ENCODE results near the gene AMFR.

Gene AMFR

DNA sequence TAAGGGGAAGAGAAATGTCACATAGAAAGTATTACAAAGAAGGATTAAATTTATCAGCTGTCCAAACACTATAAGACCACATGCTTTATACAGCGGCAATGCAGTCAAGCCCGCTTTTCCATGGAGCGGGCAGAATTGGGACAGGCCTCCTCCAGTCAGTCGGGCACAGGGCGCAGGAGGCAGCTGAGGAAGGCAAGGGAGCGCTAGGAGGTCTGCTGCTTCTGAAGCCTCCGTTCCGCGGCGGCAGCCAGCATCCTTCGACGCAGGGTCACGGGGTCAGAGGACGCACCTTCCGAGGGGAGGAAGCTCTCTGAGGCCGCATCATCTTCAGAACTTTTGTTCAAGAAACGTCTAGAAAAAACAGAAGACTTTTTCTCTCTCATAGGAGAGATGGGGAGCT, 62.6 kb downstream of the AMFR start:
- no peak for DNase-seq (ENCODE audit: low read depth)

DNA sequence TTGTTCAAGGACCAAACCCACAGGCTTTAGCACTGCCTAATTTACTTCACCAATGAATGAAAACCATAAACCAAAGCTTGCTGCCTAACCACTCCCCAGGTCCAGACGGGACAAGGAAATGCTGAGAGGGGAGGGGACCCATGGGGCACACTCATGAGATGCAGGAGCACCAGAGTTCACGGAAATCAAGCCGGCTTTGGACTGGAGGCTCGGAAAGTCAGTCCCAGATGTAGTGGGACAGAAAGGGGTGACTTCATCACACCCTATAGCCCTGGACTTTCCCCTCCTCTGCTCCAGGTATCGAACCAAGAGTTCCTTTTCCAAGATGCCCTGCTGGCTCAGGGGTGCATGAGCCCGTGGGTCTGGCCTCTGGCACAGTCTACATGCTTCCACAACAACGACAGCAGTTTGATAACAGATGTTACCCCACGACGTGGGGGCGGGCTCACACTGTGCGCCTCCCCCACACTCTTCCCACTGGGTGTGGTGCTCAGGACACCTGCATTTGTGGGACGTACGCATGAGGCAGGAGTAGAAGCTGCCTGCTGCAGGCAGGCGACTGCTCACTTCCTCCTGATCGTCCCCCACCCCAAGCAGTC, 63.2 kb downstream of the AMFR start:
- DNase-seq (ENCODE audit: low read depth): no peak

DNA sequence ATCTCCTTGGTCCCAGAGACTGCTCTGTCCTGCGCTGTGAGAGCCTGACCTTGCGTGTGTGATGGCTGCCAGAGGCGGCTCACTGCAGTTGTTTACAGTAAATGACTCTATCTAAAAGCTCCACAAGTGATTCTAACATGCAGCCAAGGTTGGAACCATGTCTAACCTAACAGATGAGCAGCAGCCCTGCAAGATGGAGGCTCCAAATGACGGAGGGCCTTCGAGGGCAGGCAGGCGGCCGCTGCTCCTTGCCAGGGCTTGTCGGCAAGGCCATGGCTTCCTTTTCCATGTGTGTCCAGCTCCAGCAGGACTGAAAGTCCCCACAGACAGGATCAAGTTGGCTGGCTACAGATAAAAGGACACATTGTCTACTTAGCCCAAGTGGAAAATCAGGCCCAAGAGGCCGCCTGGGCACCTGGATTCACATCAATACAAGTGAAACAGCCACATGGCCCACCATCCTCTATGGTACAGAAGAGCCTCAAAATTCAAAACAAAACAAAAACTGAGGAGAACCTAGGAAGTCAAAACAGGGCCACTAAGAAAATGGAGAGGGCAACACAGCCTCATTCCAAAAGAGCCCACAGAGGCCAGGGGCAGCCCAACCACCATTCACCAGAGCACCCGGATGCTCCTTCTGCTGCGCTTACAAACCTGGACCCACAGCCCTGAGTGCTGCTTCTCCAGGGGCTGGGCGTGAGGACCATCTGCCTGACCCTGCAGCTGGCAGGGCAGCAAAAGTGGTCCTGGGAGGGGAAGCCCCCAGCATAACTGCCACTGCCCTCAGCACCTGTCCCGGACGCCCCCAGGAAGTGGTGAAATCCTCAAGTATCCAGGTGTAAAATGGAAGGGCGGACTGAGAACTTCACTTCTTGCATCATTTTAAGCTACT, 65.0 kb downstream of the AMFR start:
- DNase-seq (ENCODE audit: low read depth): no peak

DNA sequence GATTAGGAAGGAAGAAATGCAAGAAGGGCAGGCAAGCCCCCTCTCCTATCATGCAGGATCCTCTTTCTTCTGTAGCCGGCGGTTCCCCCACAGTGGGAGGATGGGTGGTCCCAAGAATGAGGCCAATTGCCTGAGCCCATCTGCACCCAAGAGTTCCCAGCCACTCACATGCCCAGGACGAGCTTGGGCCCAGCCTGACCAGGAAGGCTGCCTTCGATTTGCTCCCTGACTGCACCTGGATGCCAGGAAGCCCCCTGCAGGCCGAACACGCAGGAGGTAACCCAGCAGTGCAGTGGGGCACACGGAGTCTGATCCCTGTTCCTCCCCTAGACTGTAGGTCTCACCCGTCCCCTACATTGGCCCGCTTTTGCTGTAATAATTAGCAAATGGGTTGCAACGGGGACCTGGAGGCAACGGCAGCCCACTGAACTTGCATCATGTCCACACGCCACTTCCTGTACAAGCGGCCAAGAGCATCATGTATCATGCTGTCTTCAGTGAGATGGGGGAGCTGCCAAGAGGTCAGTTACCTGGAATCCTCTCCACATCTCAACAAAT, 67.5 kb downstream of the AMFR start:
- DNase-seq (ENCODE audit: low read depth): no peak

DNA sequence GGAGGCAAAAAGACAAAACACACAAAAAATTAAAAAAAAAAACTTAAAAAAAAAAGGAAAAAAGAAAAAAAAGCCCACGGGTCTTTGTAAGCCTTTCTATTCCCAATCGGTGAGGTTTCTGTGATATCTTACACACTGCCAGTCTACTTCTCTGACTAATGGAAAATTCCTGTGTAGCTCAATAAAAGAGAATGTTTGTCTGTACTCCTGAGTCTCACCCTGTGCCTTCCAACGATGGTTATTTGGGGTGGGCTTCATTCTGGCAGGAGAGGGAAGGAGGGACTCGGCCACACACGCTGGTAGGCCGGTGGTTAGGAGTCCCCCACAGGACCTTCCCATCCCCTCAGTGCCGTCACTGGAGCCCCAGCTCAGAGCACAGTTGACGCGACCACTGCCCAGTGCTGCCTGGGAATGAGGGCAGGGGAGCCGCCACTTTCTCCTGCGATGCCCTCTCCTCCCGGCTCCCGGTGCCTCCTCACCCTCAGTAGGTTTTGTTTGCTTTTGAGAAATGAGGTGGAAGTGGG, 68.0 kb downstream of the AMFR start:
- DNase-seq (ENCODE audit: low read depth): no peak

DNA sequence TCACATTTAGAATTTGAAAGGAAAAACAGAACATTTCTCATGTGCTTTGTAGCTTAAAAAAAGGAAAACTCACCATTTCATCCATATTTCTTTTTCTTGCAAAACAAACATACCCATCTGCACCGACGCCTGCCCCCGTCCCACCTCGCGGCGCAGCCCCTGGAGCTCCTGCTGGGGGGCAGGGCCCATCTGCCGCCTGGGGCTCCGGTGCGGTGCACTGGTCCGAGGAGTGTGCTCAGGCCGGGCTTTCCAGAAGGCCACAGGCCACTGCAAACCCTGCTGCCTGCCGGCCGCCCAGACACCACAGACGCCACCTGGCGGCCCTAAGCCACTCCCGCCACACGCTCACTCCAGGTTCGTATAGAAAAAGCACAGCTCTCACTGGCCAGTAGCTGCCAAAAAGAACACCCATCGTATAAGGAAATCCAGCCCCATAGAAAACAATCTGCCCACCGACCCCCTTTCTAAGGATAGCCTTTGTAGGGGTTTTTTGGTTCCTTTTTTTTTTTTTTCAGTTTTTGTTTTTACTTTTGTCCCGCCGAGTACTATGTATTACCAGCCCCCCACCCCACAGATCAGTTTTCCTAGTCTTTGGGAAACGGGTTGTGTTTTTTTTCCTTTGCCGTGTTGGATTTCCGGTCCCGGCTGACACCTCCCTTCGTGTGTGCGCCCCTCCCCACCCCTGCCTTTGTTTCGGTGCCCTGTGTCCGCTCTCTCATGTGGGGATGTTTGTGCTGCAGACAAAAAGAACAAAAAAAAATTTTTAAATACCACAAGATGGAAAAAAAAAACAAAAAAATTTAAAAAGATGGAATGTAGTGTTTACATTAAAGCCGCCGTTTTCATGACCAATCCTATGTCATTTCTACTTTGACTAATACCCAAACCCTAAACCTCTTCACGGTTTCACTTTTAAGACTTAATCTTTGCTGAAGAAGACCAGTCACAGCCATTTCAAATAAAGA, 68.8 kb downstream of the AMFR start:
- DNase-seq (ENCODE audit: low read depth): peak; percentile 13

DNA sequence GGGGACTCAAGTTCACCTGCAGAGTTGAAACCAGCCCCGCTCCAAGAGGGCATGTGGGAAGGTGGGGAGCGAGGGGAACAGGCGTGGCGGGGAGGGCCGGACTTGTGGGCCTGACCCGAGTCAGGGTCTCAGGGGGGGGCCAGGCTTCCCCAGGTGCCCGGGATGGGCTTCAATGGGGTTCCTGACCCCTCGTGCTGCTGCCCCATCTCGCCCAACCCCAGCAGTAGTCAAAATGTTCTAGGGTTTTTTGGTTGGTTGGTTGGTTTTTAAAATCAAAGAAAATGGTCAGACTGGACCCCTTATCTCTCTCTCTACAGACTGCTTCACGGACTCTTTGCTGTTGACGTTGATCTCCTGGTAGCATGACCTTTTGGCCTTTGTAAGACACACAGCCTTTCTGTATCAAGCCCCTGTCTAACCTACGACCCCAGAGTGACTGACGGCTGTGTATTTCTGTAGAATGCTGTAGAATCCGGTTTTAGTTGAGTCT, 69.5 kb downstream of the AMFR start:
- no peak for DNase-seq (ENCODE audit: low read depth)

DNA sequence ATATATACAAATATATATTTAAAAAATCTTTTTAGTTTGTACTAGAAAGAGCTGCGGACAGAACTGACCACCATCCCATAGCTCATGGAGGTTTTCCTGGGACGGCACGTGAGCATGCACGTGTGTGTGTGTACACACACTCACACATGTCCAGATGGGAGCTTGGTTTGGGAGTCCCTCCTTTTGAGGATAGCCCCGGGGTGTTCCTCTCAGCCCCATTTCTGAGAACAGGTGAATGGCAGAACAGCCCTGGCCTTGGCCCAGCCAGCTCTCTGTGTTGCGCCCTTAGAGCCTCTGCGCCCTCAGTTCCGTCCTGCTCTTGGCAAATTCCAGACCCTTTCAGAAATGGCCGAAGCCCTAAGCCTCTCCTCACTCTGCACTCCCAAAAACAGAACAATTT, 70.1 kb downstream of the AMFR start:
- DNase-seq (ENCODE audit: low read depth): no peak

DNA sequence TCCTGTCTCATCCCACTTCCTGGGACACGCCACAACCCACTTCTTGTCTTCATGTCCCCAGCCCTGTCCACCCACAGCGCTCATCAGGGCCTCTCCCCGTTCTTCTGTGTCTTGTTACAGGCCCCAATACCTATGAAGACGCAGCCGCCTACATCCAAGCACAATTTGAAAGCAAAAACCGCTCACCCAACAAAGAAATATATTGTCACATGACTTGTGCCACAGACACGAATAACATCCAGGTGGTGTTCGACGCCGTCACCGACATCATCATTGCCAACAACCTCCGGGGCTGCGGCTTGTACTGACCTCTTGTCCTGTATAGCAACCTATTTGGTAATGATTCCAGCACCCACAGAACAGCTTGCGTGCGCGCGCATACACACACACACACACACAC, 70.6 kb downstream of the AMFR start:
- no peak for DNase-seq (ENCODE audit: low read depth)

DNA sequence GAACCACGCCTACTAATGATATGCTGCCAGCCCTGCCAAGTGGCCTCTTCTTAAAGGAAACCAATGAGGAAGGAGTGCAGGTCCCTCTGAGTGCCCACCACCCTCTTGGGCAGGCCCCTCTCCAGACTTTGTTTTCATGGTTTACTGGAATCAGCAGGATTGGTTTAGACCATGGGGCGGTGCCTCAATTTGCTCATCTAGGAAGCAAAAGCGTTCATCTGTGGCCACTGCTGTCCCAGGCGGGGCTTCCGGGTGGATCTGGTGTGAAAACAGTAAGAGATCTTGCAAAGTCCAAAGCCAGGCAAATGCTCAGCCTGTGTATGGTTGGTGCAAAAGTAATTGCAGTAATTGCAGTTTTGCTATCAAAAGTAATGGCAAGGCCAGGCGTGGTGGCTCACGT, 71.3 kb downstream of the AMFR start:
- DNase-seq (ENCODE audit: low read depth): no peak

DNA sequence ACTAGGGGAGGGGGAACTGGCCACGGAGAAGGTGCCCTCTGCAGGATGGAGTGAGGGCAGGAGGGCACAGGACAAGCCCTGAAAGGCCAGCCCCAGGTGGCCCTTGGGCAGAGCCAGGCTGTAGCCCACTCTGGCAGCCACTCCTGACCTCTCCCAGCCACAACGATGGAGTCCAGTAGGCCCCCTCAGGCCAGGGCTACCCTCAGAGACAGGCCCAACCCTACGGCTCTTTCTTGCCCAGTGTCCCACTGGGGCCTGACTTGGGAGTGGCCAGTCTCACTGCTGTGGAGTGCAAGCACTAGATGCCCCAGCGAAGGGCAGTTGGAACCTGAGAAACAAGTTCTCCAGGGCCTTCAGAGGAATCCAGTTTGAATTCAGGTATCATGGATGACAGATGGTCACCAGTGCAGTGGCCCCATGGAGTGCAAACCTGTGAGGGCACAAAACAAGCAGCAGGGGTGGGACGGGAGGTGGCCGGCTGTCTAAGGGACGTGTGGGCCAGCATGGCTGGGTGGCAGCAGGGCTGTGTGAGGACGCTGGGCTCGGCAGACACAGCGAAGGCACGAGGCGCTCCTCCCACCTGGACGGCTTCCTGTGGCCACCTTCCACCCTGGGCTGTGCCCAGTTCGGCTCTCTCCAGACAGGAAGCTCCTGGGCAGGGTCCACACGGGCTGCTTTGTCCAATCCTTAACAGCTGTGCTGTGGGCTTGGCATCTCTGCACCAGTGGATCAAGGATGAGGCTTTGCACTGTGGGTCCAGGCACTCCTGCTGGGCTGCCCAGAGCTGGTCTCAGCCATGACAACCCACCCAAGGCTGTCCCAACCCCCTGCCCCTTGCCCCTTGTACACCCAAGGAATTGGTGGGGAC, 72.1 kb downstream of the AMFR start:
- no peak for DNase-seq (ENCODE audit: low read depth)

DNA sequence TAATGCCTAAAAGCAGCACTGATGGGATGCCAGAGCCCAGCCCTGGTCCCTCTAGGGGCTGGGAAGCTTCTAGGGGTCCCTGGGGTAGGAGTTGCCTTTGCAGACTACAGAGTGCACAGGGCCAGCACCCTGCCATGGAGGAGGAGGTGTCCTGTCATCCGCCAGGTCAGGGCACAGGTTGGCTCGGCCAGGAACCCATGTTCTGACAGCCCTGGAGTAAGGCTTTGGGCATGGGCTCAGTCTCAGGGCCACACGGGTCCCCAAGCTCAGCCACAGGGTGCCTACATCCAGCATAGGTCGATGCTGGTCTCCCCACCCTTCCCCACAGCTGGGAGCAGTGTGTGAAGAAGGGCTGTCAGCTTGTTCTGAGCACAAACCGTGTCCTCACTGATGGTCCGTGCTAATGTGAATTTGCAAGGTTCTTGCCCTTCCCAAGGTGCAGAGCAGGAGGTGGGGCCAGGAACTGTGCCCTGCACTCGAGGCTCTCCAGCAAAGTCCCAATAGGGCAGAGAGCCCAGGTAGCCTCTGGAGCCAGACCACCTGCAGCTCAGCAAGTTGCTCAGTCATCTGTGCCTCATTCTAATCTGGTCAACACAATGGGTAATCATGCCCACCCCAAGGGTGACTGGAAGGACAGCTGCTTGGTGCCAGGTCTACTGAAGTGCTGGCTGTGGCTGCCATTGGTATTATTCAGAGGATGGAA, 72.8 kb downstream of the AMFR start:
- DNase-seq (ENCODE audit: low read depth): no peak

DNA sequence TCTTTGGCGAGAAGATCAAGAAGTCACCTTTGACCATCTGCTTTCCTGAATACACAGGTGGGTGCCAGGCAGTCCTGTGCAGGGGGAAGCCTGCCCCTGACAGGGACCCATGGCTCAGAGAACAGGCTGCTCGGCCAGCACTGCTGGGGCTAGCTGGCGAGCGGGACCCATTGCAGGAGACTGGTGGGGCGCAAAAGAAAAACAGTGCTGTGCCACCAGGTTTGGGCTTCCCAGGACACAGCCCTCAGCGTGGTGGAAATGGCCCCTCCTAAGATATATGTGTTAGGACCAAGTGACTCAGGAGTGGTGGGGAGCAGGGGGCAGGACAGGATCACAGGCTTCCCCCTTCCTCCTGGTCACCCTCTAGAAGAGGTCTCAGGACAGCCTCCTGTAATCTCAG, 73.9 kb downstream of the AMFR start:
- DNase-seq (ENCODE audit: low read depth): no peak

DNA sequence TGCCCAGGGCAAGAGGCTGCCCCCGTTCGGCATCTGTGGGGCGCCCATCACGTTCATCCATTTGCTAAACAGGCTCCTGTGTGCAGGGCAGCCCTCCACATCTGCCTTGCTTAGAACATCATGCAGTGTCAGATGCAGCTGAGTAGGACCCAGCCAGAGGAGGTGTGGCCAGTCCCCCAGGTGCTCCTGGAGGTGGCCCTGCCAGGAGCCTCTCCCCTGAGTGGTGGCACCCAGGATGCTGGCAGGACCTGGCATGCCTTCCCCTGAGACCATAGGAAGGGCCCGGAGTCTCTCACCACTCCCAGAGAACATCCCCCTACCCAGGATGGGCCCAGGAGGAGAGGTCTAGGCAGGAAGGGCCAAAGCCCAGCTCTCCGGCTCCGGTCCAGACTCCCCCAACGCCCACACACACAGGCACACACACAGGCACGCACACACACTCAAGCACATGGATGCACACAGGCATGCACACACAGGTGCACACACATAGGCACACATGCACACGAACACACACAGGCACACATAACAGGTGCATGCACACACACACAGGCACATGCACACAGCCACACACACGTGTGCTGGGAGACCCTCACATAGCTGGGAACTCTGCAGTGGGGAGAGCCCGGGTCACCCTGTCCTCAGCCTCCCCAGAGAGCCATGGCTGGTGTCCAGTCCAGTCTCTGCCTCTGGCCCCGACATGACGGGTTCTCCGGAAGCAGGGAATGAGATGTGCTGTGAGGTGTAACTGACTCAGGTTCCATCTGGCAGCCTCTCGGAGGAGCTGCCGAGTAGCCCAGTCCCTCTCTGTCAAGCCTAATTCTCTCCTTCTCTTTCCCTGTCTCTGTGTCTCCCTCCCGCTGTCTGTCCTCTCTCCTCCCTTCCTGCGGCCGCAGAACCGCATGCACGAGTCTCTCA, 74.6 kb downstream of the AMFR start:
- no peak for DNase-seq (ENCODE audit: low read depth)

DNA sequence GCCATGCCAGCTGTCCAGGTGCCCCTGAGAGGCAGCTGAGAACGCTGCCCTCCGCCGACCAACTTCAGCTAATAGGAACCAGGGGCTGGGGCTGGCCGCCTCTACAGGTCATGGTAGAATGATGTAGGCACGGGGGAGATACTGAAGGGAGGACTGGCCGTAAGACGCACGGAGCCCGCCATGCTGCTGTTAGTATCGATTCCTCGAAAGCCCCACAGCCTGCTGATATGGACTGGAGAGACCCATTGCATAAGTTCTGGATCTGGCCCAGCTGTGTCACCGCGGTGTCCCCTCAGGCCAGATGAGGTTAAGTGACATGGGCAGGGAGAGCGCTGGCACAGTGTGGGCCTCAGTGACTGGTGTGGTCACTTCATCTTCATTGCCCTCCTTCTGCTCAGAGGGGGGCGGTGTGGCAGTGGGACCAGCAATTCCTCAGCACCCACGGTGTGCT, 75.6 kb downstream of the AMFR start:
- no peak for DNase-seq (ENCODE audit: low read depth)

DNA sequence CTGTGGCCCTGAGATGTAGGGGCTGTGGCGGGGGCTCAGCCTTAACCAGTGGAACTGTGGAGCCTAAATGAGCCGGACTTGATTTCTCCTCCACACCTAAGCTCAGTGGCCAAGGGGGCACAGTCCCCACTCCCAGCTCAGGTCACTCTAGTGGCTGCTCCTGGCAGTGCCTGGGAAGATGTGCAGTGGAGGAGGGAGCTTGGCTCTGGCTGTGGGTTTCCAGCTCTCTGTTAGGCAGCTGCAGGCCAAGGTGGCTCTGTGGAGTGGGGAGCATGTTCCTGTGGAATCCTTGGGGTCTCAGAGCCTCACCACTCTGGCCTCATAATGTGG, 76.3 kb downstream of the AMFR start:
- DNase-seq (ENCODE audit: low read depth): no peak

DNA sequence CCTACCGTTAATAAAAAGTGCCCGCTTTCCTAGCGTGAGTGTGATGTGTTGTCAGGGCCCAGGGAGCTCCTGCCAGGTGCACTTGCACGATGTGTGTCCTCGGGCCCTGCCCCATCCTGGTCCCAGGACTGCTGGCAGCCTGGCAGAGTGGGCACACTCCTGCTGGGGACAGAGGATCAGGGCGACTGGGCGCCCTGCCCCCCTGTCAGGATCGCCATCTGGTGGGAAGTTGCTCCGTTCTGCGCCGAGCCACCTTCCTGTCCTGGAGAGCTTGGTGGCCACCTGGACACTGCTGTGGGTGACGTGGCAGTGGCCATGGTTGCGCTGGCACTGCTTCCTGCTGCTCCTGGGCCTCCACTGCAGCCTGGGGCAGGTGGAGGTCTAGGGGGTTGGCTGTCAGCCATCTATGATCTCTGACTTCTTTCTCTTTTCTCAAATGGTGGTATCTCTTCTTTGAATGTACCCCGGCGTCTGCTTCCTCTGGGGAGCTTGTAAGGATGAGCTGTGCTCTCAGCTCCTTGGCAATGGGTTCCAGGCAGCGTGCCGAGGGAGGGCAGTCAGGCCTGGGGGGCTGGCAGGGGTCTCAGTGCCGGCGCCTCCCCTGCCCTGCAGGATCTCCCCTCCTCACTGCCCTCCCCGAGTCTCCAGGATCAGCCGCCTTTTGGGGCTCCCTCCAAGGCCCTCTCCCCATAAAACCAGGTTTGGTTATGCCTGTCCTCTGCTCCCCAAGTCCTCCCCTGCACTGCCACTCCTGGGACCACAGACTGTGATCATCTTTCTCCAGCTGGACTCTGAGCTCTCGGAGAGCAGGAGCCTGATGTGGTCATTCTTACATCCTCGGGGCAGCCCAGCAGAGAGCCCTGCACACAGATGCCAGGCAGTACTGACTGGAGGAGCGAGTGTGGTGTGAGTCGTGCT, 76.9 kb downstream of the AMFR start:
- DNase-seq (ENCODE audit: low read depth): no peak

DNA sequence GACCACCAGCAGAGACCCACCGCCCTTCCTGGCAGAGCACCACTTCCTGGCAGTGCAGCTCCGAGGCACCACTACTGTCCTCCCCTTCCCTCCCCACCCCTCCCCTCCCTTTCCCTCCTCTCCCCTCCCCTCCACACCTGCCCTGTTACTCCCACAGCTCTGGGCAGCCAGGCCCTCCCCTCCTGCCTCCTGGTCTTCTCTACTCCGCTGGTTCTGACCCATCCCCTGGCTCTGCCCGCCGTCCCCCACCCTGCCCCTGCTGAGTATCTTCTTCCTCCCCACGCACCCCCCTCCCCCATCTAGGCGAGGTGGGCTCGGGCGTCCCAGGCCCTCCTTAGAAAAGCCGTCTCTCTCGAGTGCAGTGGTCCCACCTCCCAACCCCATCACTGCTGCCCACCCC, 77.7 kb downstream of the AMFR start:
- DNase-seq (ENCODE audit: low read depth): no peak

All from stimulated activated CD4-positive, alpha-beta T cell treated with anti-CD3 and anti-CD28 coated beads, Interleukin-2, amount 100 ng/mL, for 4 hours (primary cell).